ENCODE data around the gene FAM124A.

DNA sequence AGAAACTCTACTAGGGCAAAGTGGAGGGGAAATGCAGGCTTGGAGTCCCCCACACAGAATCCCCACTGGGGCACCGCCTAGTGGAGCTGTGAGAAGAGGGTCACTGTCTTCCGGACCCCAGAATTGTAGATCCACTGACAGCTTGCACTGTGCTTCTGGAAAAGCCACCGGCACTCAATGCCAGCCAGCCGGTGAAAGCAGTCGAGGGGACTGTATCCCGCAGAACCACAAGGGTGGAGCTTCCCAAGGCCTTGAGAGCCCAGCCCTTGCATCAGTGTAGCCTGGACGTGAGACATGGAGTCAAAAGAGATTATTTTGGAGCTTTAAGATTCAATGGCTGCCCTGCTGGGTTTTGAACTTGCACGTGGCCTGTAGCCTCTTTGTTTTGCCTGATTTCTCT is 47.2 kb upstream of the FAM124A start:
- TF ChIP-seq FOSL1 (IDR thresholded peaks at IDR 0.05; ENCODE audit: low read depth) (no peak), POLR2A (IDR thresholded peaks at IDR 0.05; ENCODE audit: borderline replicate concordance, extremely low read depth, insufficient read depth, insufficient read length) (no peak), JUND (IDR thresholded peaks at IDR 0.05) (no peak), ZNF274 (IDR thresholded peaks at IDR 0.05; ENCODE audit: low read depth, low read length) (no peak), EZH2 (IDR thresholded peaks at IDR 0.05) (no peak), POLR2AphosphoS5 (IDR thresholded peaks at IDR 0.05; ENCODE audit: low read depth, low read length) (no peak), RAD21 (IDR thresholded peaks at IDR 0.05; ENCODE audit: low read depth) (no peak), CEBPB (IDR thresholded peaks at IDR 0.05; ENCODE audit: low read depth) (no peak), TCF7L2 (IDR thresholded peaks at IDR 0.05; ENCODE audit: borderline replicate concordance, extremely low read depth, insufficient read depth, insufficient read length) (no peak)
- TF ChIP-seq, protein P1, sequence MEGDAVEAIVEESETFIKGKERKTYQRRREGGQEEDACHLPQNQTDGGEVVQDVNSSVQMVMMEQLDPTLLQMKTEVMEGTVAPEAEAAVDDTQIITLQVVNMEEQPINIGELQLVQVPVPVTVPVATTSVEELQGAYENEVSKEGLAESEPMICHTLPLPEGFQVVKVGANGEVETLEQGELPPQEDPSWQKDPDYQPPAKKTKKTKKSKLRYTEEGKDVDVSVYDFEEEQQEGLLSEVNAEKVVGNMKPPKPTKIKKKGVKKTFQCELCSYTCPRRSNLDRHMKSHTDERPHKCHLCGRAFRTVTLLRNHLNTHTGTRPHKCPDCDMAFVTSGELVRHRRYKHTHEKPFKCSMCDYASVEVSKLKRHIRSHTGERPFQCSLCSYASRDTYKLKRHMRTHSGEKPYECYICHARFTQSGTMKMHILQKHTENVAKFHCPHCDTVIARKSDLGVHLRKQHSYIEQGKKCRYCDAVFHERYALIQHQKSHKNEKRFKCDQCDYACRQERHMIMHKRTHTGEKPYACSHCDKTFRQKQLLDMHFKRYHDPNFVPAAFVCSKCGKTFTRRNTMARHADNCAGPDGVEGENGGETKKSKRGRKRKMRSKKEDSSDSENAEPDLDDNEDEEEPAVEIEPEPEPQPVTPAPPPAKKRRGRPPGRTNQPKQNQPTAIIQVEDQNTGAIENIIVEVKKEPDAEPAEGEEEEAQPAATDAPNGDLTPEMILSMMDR (IDR thresholded peaks at IDR 0.05 in 2 of 3, conservative IDR thresholded peaks at IDR 0.05 in 1 of 3; ENCODE audit: borderline replicate concordance in 1 of 3, insufficient read depth in 1 of 3, low read depth in 2 of 3, low read length in 2 of 3), result no peak
- TF ChIP-seq, protein P2, sequence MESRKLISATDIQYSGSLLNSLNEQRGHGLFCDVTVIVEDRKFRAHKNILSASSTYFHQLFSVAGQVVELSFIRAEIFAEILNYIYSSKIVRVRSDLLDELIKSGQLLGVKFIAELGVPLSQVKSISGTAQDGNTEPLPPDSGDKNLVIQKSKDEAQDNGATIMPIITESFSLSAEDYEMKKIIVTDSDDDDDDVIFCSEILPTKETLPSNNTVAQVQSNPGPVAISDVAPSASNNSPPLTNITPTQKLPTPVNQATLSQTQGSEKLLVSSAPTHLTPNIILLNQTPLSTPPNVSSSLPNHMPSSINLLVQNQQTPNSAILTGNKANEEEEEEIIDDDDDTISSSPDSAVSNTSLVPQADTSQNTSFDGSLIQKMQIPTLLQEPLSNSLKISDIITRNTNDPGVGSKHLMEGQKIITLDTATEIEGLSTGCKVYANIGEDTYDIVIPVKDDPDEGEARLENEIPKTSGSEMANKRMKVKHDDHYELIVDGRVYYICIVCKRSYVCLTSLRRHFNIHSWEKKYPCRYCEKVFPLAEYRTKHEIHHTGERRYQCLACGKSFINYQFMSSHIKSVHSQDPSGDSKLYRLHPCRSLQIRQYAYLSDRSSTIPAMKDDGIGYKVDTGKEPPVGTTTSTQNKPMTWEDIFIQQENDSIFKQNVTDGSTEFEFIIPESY (IDR thresholded peaks at IDR 0.05; ENCODE audit: extremely low read depth, insufficient replicate concordance, low read length), result no peak
- TF ChIP-seq, protein P3, sequence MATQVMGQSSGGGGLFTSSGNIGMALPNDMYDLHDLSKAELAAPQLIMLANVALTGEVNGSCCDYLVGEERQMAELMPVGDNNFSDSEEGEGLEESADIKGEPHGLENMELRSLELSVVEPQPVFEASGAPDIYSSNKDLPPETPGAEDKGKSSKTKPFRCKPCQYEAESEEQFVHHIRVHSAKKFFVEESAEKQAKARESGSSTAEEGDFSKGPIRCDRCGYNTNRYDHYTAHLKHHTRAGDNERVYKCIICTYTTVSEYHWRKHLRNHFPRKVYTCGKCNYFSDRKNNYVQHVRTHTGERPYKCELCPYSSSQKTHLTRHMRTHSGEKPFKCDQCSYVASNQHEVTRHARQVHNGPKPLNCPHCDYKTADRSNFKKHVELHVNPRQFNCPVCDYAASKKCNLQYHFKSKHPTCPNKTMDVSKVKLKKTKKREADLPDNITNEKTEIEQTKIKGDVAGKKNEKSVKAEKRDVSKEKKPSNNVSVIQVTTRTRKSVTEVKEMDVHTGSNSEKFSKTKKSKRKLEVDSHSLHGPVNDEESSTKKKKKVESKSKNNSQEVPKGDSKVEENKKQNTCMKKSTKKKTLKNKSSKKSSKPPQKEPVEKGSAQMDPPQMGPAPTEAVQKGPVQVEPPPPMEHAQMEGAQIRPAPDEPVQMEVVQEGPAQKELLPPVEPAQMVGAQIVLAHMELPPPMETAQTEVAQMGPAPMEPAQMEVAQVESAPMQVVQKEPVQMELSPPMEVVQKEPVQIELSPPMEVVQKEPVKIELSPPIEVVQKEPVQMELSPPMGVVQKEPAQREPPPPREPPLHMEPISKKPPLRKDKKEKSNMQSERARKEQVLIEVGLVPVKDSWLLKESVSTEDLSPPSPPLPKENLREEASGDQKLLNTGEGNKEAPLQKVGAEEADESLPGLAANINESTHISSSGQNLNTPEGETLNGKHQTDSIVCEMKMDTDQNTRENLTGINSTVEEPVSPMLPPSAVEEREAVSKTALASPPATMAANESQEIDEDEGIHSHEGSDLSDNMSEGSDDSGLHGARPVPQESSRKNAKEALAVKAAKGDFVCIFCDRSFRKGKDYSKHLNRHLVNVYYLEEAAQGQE (IDR thresholded peaks at IDR 0.05; ENCODE audit: low read depth), result no peak
